Tongue (tissue), 2 donors: ENCODE data around the gene NUDT3. TPM values are rescaled to one million over a fixed set of nuclear protein-coding genes. Genes with fewer than 3 reads are reported as not detected.
"Not testable (repeated sequence)": the region's sequence is repeated elsewhere in the genome, so short reads cannot be mapped to it uniquely, and the experiment has no call there.

Experiments
- DNase-seq: peaks from one replicate; pipeline ENCODE4 v3.0.0-alpha.2; 2015
- total RNA-seq: library from RNA; depleted of rRNA; stranded (reverse); fragments of >200 nt; gene quantifications from one replicate; pipeline ENCODE4 v1.2.3, GENCODE V29; 2014

The NUDT3 gene
- total RNA-seq, 1 donor from 2014 or later: 65.0 TPM

DNA sequence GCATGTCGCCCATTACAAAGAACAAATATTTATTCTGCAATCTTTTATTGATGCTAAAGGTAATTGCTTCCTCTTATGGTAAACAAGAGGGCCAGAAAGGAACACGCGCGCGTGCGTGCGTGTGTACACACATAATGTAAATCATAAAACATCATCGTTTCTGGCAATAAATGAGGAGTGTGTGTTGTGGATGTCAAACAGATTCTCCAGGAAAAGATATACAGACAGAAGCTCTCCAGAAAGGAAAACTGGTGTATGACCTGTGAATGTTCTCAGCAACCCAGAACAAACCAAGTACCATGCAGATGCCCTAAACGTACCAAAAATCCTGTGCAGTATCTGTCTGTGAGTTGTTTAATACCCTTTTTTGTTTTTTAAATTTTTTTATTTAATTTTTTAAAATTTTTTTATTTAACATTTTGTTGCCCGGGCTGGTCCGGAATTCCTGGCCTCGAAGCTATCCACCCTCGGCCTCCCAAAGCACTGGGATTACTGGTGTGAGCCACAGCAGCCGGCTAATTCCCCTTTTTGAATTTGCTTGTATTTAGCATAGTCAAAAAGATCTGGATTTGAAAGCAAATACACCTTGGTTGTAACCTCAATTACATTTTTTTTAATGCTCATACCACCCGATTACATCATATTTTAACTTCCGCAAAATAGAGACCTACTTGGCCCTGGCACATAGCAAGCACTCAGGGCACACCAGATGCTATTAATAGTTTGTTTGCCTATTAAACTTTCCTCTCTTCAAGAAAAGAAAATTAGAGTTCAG lies 909 bp upstream of the NUDT3 start:
- DNase-seq: no peak

DNA sequence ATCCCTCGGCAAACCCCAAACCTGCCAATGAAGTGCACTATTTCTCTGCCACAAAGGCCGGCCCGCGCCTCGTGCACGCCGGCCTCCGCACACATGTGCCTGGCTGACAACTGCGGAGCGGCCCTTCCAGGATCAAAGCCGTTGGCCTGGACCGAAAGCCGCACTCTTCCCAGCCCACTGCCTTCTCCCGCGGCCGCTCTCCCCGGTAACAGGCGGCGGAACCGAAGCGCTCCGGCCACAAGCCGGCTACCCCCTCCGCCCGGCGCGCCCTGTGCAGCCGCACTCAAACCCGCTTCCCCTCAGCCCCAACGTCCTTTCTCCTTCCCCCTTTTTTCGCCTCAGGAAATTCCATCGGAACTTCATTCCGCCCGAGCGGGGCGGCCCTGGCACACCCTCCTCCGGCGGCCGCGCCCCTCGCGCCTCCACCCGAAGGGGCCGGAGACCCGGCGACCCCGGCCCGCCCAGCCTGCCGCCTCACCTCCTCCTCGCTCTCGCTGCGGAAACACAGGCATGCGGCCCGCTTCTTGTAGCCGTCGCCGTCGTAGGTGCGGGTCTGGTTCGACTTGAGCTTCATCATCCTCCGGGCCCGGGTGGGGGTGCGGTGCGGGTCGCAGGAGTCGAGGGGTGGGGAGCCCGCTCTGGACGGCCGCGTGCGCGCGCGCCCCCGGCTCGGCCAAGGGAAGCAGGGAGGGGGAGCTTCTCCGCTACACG lies 528 bp downstream of the NUDT3 start:
- peak; percentile 75 for DNase-seq

DNA sequence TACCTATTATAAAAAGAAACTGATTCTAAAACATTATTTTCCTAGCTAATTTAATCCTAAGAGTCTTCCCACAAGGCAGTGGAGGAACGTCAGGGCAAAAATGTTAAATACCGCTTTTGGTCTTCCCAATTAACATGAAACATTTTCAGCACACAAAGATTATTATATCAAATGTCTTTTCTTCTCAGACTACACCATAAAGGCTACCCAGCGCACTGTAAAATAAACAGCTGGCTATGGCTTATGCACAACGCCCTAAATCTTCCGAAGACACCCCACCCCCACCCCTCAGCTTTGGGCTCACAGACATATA lies 1.0 kb downstream of the NUDT3 start:
- DNase-seq: no peak

DNA sequence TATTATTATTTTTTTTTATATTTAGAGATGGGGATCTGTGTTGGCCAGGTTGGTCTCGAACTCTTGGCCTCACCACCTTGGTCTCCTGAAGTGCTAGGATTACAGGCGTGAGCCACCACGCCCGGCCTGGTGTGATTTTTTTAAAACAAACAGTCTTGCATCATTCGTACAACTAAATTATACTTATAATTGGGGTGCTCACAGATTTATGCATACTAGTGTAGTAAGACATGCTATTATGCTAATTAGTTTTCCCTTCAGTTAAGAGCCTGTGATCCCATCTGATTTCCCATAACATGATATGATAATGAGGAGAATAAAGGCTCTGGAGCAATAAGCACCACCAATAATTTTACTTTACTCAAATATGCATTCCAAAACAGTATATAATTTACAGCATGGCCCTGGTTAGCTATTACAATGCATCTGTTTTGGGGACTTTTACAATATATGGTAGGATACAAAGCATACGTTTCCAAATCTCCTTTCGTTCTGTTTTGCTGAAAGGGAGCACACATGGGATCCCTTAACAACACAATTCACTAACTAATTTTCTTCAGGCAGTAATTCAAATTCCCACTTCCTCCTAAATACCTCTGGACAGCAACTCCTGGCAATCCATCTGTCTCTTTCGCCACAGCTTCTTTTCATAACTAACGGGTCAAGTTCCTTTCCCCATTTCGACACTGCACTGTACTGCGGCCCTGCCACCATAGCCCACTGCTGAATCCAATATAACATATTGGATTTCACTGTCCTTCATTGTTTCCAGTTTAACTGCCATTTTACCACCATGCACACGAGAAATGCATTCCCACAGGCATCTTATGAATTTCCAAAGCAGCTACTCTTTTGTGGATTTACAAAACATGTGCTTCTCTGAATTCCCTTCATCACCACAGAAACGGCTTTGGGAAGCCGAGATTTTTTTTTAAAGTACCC lies 1.7 kb downstream of the NUDT3 start:
- peak; percentile 71 for DNase-seq

DNA sequence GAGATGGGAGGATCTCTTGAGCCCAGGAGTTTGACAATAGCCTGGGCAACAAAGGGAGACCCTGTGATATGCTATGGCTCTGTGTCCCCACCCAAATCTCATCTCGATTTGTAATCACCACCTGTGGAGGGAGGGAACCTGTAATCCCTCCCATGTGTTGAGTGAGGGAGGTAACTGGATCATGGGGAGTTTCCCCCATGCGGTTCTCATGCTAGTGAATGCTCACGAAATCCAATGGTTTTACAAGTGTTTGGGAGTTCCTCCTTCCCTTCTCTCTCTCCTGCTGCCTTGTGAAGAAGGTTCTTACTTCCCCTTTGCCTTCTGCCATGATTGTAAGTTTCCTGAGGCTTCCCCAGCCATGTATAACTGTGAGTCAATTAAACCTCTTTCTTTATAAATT lies 3.4 kb downstream of the NUDT3 start:
- DNase-seq: no peak

DNA sequence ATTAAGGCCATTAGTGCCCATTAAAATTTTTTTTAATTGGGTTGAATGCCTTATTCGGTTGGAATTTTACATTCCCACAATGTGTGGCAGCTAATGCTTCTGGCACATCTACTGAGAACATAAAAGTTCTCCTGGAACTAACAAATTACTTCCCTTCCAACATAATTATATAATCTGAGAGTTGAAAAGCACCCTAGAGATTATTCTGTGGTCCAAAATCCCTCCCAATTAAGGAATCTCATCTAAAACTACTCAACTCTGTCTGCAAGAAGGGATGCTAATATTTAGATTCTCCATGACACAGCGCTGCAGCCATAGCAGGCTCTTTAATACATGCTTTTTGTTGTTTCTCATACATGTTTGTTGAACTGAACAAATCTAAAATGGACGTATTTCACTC lies 4.0 kb downstream of the NUDT3 start:
- no peak for DNase-seq

DNA sequence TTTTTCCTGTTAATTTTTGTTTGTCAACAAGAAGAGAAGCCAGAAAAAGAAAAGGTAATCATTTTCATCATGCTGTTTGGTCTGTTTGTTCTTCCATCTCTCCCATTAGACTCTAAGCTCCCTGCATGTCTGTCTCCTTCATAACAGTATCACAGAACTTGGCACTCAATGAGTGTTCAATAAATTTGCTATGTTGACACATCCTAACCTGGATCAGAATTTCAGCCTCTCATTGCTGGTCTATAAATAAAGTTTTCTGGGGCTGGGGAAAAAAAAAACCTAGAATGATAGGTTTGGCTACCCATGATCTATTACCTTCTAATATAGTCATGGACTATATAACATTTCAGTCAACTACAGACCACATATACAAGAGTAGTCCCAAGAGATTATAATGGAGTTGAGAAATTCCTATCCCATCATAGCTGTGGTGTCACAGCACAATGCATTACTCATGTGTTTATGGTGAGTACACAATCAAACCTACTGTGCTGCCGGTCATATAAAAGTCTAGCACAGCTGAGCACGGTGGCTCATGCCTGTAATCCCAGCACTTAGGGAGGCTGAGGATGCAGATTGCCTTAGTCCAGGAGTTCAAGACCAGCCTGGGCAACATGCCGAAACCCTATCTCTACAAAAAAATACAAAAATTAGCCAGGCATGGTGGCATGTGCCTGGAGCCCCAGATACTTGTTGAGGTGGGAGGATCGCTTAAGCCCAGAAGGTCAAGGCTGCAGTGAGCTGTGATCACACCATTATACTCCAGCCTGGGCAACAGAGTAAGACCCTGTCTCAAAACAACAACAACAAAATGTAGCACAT lies 5.9 kb downstream of the NUDT3 start:
- no peak for DNase-seq

DNA sequence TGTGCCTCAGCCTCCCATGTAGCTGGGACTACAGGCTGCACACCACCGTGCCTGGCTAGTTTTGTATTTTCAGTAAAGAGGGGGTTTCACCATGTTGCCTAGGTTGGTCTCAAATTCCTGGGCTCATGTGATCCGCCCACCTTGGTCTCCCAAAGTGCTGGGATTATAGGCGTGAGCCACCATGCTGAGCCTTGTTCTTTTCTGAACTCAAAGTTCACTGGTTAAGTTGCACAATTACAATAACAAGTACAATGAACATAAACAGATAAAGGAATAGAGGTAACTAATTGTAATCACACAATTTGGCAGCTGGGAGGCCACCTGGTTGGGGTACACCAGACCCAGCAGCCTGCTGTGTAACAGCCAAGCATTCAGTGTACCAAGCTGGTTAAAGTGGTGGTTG lies 6.7 kb downstream of the NUDT3 start:
- no peak for DNase-seq

DNA sequence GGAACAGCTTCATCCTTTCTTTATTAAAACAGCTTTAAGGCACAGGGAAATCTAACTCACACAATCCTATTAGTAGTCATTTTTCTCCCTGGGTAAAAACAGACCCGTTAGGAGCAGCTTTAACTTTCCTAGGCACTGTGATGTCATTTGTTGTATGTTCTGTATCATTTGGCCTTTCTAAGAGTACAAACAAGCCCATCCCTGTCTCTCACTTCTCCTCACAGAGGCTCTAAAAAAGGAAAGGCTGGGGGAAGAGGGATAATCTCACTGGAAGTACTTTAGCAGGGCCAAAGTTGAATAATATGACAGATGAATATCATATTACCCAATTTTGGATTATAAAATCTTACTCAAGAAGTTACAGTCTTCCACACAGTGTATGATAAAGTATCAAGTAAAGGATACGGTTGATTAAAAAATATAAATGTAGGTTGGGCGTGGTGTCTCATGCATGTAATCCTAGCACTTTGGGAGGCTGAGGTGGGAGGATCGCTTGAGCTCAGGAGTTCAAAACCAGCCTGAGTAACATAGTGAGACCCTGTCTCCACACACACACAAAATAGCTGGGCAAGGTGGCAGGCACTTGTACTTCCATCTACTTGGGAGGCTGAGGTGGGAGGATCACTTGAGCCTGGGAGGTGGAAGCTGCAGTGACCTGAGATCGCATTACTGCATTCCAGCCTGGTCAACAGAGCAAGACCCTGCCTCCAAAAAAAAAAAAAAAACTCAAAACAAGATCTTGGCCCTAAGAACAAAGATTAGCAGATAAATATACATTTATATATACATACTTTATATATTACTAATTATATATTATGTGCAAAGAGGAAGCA lies 7.9 kb downstream of the NUDT3 start:
- DNase-seq: no peak

DNA sequence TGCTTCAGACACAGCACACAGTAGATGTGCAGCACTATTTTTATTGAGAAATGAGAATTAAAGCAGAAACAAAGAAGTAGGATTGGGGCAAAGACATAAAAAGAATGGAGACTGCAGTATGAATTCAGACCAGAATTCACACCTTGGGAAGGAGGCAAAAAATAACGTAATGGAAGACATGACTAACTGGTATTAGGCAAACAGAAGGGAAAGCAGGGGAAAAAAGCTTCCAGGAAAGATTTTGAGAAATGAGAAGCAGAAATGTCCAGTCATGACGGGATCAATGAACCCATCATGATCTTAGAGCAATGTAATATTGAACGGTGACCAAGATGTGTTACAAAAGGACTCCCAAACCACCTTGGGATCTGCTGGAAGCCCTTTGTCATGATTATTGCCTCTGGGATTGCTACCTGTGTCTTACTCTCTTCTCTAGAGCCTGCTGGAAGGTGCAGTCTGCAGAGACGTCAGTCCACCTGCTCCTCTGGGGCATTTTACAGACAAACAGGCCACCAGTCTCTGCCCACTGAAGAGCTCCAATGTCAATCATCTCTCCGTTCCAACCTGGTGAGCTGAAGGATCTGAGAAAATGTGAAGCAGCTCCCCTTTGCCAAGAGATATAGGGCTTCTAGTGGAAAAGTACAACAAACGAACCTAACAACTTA lies 8.7 kb downstream of the NUDT3 start:
- DNase-seq: no peak

DNA sequence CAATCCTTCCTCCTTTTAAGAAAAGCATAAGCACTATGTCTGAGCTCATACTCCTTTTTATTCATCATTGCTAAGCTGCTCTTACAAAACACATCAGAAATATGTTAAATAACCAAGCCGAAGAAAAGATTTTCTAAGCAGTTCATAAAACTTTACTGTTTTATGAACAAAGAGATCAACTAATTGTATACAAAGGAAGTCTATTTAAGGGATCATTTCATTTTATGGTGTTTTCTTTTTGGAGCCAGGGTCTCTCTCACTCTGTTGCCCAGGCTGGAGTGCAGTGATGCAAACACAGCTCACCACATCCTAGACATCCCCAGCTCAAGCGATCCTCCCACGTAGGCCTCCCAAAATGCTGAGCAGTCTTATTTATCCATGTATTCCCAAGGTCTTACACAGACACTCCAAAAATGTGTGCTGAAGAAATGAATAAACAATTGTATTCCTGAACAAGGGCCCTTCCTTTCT lies 9.3 kb downstream of the NUDT3 start:
- DNase-seq: no peak

DNA sequence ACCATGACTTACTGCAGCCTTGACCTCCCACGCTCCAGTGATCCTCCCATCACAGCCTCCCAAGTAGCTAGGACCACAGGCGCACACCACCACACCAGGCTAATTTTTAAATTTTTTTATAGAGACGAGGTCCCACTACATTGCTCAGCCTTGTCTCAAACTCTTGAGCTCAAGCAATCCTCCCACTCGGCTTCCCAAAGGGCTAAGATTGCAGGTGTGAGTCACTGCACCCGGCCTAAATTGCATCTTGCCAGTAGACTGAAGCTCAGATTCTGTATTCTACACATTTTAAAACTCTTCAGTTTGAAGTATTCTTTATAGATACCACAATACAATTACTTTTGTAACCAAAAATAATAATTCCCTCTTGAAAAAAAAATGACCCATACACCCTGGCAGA lies 11.4 kb downstream of the NUDT3 start:
- DNase-seq: no peak

DNA sequence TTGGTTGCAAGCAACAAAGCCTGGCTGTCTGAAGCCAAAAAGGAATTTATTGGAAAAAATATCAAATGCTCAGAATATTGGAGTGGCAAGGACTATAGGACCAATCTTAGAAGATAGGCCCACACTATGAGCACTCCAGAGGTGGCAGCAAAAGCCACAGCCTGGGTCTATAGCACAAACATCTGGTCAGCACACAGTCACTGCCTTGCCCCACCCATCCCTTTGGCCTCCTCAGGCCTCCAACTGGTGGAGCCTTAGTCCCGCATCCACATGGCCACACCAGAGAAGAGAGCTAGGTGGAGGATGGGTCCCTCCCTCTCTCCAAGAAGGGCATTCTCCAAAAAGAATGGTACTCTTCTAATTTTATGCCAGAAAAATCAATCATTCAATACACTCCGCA lies 14.0 kb downstream of the NUDT3 start:
- no peak for DNase-seq

DNA sequence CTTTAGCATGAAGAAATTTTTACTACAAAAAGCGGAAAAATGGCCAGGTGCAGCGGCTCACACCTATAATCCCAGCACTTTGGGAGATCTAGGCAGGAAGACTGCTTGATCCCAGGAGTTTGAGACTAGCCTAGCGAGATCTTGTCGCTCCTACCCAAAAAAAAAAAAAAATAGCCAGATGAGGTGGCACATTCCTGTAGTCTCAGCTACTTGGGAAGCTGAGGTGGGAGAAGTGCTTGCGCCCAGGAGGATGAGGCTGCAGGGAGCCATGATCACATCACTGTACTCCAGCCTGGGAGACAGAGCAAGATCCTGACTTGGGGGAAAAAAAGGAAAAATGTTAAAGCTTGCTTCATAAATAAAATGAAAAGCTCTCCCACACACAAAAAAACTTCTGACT lies 14.5 kb downstream of the NUDT3 start:
- no peak for DNase-seq

DNA sequence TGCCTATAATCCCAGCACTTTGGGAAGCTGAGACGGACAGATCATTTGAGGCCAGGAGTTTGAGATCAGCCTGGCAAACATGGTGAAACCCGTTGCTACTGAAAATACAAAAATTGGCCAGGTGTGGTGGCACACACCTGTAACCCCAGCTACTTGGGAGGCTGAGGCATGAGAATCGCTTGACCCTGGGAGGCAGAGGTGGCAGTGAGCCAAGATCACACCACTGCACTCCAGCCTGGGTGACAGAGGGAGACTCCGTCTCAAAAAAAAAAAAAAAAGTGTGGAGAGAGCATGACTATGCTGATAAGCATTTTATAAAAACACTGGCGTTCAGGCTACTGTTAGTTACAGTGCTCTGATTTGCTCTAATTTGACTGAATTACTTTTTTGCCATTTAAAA lies 14.9 kb downstream of the NUDT3 start:
- DNase-seq: not testable (repeated sequence)

DNA sequence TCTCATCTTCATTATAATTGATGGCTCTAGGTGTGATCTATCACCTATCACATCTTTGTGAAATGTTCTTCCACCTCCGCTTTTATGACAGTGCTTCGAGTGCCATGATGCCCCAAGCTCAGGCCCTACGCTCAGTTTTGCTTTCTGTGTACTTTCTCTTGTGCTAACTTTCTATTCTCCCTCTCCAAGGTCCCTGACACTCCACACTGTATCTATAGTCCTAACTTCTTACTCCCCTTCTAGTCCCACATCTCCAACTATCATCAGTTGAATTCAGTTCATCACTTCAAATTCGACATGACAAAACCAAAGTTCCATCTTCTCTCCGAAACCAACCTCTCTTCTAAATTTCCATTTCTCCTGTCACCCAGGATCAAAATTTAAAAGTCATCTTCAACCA lies 16.6 kb downstream of the NUDT3 start:
- no peak for DNase-seq

DNA sequence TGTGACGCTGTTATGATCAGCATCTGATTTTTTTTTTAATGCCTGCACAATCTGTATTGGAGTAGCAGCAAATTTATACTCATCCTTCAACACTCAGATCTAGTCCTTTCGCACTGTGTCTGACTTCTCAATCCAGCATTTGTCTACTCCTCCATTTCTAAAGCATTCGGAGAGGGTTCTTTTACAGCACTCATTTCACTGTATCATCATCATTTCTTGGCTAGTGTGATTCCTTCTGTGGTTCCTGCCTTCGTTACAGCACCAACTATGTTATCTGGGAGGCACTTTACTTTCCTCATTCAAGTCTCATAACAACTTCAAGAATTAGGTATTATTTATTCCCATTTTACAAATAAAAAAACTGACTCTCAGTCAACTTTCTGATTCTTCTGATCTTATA lies 18.0 kb downstream of the NUDT3 start:
- DNase-seq: no peak

DNA sequence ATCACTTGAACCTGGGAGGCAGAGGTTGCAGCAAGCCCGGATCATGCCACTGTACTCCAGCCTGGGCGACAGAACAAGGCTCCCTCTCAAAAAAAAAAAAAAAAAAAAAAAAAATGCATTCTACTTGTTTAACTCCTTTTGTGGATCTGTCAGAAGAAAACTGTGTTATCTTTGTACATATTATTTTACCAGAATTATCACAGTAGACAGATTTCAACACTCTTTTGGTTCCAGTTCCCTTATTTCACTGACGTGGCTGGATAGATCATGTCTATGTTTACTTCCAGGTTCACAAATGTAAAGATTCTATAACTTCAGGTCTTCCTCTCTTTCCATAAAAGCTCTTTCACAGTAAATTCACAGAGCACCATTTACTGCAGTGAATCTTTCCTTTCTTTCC lies 18.4 kb downstream of the NUDT3 start:
- DNase-seq: no peak

DNA sequence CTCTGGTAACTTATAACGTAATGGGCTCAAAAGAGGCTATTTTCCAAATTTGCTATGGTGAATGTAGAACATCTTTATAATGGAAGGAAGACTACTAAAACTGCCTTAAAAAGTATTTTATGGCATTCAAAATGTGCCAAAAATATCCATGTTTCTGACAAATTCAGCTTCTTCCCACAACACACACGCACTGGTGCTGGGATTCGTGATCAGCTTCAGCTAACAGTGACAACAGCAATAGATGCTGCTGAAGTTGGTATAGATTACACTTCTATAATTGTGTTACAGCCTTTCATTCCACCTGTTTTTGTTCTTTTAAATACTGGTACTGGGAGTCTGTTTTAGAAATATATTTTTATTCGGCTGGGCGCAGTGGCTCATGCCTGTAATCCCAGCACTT lies 19.0 kb downstream of the NUDT3 start:
- no peak for DNase-seq

DNA sequence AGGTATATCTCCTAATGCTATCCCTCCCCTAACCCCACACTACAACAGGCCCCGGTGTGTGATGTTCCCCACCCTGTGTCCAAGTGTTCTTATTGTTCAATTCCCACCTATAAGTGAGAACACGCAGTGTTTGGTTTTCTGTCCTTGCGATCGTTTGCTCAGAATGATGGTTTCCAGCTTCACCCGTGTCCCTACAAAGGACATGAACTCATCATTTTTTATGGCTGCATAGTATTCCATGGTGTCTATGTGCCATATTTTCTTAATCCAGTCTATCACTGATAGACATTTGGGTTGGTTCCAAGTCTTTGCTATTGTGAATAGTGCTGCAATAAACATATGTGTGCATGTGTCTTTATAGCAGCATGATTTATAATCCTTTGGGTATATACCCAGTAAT lies 20.6 kb downstream of the NUDT3 start:
- DNase-seq: not testable (repeated sequence)

DNA sequence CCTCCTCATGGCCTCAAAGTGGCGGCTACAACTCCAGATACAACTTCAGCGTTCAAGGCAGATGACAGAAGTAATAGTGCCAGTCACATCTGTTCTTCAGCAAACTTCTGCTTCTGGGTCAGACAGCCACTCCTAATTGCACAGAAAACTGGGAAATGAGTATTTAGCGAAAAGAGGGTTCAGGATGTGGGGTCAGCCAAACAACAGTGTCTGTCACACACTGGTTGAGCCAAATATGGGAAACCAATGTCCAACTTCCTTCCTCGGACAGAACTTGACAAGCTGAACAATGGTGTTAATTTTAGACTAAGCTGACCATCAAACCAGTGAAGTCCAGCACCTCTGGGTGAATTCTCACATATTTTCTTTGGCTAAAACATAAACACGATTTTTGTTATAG lies 22.1 kb downstream of the NUDT3 start:
- DNase-seq: no peak
